ENCODE measurements around the gene MAML2.

- TF ChIP-seq ZNF496 (CRISPR knock-in tag; IDR thresholded peaks at IDR 0.05; ENCODE audit: insufficient replicate concordance), result no peak
- TF ChIP-seq JUND (CRISPR knock-in tag; IDR thresholded peaks at IDR 0.05), result no peak
- TF ChIP-seq, protein P1, sequence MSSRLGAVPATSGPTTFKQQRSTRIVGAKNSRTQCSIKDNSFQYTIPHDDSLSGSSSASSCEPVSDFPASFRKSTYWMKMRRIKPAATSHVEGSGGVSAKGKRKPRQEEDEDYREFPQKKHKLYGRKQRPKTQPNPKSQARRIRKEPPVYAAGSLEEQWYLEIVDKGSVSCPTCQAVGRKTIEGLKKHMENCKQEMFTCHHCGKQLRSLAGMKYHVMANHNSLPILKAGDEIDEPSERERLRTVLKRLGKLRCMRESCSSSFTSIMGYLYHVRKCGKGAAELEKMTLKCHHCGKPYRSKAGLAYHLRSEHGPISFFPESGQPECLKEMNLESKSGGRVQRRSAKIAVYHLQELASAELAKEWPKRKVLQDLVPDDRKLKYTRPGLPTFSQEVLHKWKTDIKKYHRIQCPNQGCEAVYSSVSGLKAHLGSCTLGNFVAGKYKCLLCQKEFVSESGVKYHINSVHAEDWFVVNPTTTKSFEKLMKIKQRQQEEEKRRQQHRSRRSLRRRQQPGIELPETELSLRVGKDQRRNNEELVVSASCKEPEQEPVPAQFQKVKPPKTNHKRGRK (CRISPR knock-in tag; IDR thresholded peaks at IDR 0.05), result no peak
- TF ChIP-seq TARDBP (CRISPR knock-in tag; IDR thresholded peaks at IDR 0.05), result no peak
- TF ChIP-seq SIX1 (CRISPR knock-in tag; IDR thresholded peaks at IDR 0.05; ENCODE audit: borderline replicate concordance), result no peak
- no peak for TF ChIP-seq ZBTB38 (CRISPR knock-in tag; IDR thresholded peaks at IDR 0.05)
- TF ChIP-seq ZEB1 (IDR thresholded peaks at IDR 0.05; ENCODE audit: insufficient replicate concordance, low read depth), result no peak
- no peak for TF ChIP-seq JUNB (CRISPR knock-in tag; IDR thresholded peaks at IDR 0.05; ENCODE audit: borderline replicate concordance)
- TF ChIP-seq, protein P2, sequence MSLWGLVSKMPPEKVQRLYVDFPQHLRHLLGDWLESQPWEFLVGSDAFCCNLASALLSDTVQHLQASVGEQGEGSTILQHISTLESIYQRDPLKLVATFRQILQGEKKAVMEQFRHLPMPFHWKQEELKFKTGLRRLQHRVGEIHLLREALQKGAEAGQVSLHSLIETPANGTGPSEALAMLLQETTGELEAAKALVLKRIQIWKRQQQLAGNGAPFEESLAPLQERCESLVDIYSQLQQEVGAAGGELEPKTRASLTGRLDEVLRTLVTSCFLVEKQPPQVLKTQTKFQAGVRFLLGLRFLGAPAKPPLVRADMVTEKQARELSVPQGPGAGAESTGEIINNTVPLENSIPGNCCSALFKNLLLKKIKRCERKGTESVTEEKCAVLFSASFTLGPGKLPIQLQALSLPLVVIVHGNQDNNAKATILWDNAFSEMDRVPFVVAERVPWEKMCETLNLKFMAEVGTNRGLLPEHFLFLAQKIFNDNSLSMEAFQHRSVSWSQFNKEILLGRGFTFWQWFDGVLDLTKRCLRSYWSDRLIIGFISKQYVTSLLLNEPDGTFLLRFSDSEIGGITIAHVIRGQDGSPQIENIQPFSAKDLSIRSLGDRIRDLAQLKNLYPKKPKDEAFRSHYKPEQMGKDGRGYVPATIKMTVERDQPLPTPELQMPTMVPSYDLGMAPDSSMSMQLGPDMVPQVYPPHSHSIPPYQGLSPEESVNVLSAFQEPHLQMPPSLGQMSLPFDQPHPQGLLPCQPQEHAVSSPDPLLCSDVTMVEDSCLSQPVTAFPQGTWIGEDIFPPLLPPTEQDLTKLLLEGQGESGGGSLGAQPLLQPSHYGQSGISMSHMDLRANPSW (CRISPR knock-in tag; IDR thresholded peaks at IDR 0.05; ENCODE audit: borderline replicate concordance), result no peak
- TF ChIP-seq ELF1 (CRISPR knock-in tag; IDR thresholded peaks at IDR 0.05), result no peak
- TF ChIP-seq HDAC1 (CRISPR knock-in tag; IDR thresholded peaks at IDR 0.05), result no peak
- no peak for TF ChIP-seq SIN3A (IDR thresholded peaks at IDR 0.05; ENCODE audit: borderline replicate concordance, low read depth, low read length)
- no peak for TF ChIP-seq PAWR (CRISPR knock-in tag; IDR thresholded peaks at IDR 0.05; ENCODE audit: borderline replicate concordance)
- TF ChIP-seq TBL1XR1 (IDR thresholded peaks at IDR 0.05; ENCODE audit: borderline replicate concordance, low read length, partially characterized antibody), result no peak
Measured at GRCh38 chr11:96323642-96323985, 19.4 kb downstream of the MAML2 start.
